ENCODE measurements around the gene FIBIN.

- TF ChIP-seq CTCF (IDR thresholded peaks at IDR 0.05; ENCODE audit: low read depth, low read length, missing input control): no peak
- TF ChIP-seq, protein P1, sequence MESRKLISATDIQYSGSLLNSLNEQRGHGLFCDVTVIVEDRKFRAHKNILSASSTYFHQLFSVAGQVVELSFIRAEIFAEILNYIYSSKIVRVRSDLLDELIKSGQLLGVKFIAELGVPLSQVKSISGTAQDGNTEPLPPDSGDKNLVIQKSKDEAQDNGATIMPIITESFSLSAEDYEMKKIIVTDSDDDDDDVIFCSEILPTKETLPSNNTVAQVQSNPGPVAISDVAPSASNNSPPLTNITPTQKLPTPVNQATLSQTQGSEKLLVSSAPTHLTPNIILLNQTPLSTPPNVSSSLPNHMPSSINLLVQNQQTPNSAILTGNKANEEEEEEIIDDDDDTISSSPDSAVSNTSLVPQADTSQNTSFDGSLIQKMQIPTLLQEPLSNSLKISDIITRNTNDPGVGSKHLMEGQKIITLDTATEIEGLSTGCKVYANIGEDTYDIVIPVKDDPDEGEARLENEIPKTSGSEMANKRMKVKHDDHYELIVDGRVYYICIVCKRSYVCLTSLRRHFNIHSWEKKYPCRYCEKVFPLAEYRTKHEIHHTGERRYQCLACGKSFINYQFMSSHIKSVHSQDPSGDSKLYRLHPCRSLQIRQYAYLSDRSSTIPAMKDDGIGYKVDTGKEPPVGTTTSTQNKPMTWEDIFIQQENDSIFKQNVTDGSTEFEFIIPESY (IDR thresholded peaks at IDR 0.05): no peak
- TF ChIP-seq EGR1 (IDR thresholded peaks at IDR 0.05; ENCODE audit: low read depth in 2 of 2): no peak
- TF ChIP-seq TAF1 (conservative IDR thresholded peaks at IDR 0.05): no peak
Observed at GRCh38 chr11:26947379-26947844, 46.5 kb upstream of the FIBIN start.

Measured in liver (tissue), 3 donors.